Parathyroid adenoma (tissue), 2 donors: ENCODE results near the gene ASCL4.
A peak's percentile ranks its signal among the peaks of the same experiment; 100 is the strongest.

Experiments
- H2AFZ ChIP-seq: fragments of 300-600 bp; sonication (generic); one replicate; pipeline ENCODE4 v1.7.0; 2017; ENCODE audit warnings: antibody characterized with exemption, mild to moderate bottlenecking
- H3K27ac ChIP-seq: fragments of 300-600 bp; sonication (generic); one replicate; pipeline ENCODE4 v1.7.0; 2017
- H3K27me3 ChIP-seq: fragments of 300-600 bp; sonication (generic); one replicate; pipeline ENCODE4 v1.7.0; 2017; ENCODE audit warnings: low read length; ENCODE audit not compliant: control insufficient read depth, insufficient read depth
- H3K36me3 ChIP-seq: fragments of 300-600 bp; sonication (generic); one replicate; pipeline ENCODE4 v1.7.0; 2017; ENCODE audit warnings: low read length; ENCODE audit not compliant: control insufficient read depth, insufficient read depth
- H3K4me1 ChIP-seq: fragments of 300-600 bp; sonication (generic); one replicate; pipeline ENCODE4 v1.7.0; 2017; ENCODE audit warnings: control low read depth
- H3K4me2 ChIP-seq: fragments of 300-600 bp; sonication (generic); one replicate; pipeline ENCODE4 v1.7.0; 2017; ENCODE audit warnings: low read length
- H3K4me3 ChIP-seq: fragments of 300-600 bp; sonication (generic); one replicate; pipeline ENCODE4 v1.7.0; 2017; ENCODE audit warnings: low read depth, low read length
- H3K79me2 ChIP-seq: fragments of 300-600 bp; sonication (generic); one replicate; pipeline ENCODE4 v1.7.0; 2017; ENCODE audit warnings: control low read depth
- H3K9ac ChIP-seq: fragments of 300-600 bp; sonication (generic); one replicate; pipeline ENCODE4 v1.7.0; 2017; ENCODE audit warnings: mild to moderate bottlenecking
- H3K9me3 ChIP-seq: fragments of 300-600 bp; sonication (generic); one replicate; pipeline ENCODE4 v1.7.0; 2017; ENCODE audit warnings: low read length; ENCODE audit not compliant: control insufficient read depth
- TF ChIP-seq, protein P1 (sequence below): fragments of 300-600 bp; sonication (generic); IDR thresholded peaks from one replicate; pipeline ENCODE4 v1.7.0; 2017; ENCODE audit warnings: antibody characterized with exemption, mild to moderate bottlenecking
- donor health status: primary hyperparathyroidism.

The ASCL4 gene

DNA sequence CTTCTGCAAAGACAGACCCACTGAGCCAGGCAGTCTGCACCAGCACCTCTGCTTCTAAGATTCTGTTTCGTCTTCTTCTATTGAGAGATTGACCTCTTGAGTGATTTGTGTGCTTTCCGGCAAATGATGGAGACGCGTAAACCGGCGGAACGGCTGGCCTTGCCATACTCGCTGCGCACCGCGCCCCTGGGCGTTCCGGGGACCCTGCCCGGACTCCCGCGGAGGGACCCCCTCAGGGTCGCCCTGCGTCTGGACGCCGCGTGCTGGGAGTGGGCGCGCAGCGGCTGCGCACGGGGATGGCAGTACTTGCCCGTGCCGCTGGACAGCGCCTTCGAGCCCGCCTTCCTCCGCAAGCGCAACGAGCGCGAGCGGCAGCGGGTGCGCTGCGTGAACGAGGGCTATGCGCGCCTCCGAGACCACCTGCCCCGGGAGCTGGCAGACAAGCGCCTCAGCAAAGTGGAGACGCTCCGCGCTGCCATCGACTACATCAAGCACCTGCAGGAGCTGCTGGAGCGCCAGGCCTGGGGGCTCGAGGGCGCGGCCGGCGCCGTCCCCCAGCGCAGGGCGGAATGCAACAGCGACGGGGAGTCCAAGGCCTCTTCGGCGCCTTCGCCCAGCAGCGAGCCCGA lies 703 bp downstream of the ASCL4 start:
- no peak overlapping the region for H3K4me3 ChIP-seq
- no peaks in the 10 kb centered on the region for H3K9me3 ChIP-seq
- H2AFZ ChIP-seq: peak overlapping the region; percentile 89
- no peak overlapping the region for H3K9ac ChIP-seq
- no peaks in the 10 kb centered on the region for H3K36me3 ChIP-seq
- H3K4me1 ChIP-seq: no peaks in the 10 kb centered on the region
- H3K79me2 ChIP-seq: no peaks in the 10 kb centered on the region
- no peak overlapping the region for H3K27ac ChIP-seq
- H3K27me3 ChIP-seq: no peaks in the 10 kb centered on the region
- no peak overlapping the region for H3K4me2 ChIP-seq
- TF ChIP-seq, protein P1, sequence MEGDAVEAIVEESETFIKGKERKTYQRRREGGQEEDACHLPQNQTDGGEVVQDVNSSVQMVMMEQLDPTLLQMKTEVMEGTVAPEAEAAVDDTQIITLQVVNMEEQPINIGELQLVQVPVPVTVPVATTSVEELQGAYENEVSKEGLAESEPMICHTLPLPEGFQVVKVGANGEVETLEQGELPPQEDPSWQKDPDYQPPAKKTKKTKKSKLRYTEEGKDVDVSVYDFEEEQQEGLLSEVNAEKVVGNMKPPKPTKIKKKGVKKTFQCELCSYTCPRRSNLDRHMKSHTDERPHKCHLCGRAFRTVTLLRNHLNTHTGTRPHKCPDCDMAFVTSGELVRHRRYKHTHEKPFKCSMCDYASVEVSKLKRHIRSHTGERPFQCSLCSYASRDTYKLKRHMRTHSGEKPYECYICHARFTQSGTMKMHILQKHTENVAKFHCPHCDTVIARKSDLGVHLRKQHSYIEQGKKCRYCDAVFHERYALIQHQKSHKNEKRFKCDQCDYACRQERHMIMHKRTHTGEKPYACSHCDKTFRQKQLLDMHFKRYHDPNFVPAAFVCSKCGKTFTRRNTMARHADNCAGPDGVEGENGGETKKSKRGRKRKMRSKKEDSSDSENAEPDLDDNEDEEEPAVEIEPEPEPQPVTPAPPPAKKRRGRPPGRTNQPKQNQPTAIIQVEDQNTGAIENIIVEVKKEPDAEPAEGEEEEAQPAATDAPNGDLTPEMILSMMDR: peak; percentile 35

DNA sequence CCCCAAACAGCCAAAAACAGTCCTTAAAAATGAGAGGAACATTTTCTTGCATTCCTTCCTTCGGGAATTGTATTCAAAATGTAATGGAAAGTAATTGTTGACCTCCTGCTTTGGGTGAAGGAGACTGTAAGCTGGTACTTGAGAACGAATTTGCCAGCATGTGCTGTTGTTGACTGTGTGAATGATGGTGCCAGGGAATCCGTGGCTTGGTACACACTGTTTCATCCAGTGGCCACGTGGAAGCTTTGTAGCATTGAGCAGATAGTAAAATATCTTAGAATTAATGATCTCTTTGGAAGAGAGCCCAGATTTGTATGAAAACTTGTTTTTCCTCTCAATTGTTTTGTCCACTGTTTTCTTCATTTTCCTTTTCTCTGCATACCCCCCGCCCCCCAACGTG lies 1.7 kb downstream of the ASCL4 start:
- TF ChIP-seq, protein P1: no peak
- no peak overlapping the region for H2AFZ ChIP-seq
- no peaks in the 10 kb centered on the region for H3K79me2 ChIP-seq
- no peaks in the 10 kb centered on the region for H3K9me3 ChIP-seq
- no peaks in the 10 kb centered on the region for H3K4me1 ChIP-seq
- H3K27ac ChIP-seq: no peak overlapping the region
- no peaks in the 10 kb centered on the region for H3K36me3 ChIP-seq
- no peak overlapping the region for H3K4me3 ChIP-seq
- H3K9ac ChIP-seq: no peak overlapping the region
- no peak overlapping the region for H3K4me2 ChIP-seq
- no peaks in the 10 kb centered on the region for H3K27me3 ChIP-seq

DNA sequence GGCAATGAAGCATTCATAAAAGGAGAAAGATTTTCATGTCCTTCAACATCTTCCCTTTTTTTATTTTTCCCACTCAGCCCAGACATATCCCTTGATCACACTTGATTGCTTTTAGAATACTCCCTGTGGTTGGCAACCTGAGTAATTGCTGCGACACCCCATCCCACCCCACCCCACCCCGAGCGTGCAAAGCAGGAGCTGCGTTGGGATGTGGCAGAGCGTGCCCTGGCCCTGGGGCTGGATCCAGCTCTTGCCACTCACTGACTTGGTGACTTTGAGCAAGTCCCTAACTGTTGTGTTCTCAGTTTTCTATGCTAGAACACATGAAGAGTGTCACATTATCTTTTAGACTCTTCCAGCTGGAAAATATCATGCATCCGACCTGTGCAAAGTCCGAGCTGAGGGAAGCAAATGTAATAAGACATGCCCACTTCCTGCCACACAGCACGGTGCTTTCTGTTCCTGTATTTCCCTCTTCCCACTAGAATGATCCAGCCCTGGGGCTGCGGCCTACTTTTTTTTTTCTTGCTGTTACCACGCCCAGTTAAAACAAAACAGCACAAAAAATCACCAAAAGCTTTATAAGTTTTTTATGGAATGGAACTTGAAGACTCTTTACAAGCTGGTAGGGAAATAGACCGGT lies 4.0 kb downstream of the ASCL4 start:
- Histone ChIP-seq H3K27ac (no peak overlapping the region), H2AFZ (no peak overlapping the region), H3K79me2 (no peaks in the 10 kb centered on the region), H3K4me1 (peaks cover 12% of the 10 kb centered on the region), H3K9me3 (no peaks in the 10 kb centered on the region), H3K27me3 (no peaks in the 10 kb centered on the region), H3K36me3 (no peaks in the 10 kb centered on the region), H3K9ac (no peak overlapping the region), H3K4me3 (no peak overlapping the region), H3K4me2 (no peak overlapping the region)
- TF ChIP-seq, protein P1: no peak

DNA sequence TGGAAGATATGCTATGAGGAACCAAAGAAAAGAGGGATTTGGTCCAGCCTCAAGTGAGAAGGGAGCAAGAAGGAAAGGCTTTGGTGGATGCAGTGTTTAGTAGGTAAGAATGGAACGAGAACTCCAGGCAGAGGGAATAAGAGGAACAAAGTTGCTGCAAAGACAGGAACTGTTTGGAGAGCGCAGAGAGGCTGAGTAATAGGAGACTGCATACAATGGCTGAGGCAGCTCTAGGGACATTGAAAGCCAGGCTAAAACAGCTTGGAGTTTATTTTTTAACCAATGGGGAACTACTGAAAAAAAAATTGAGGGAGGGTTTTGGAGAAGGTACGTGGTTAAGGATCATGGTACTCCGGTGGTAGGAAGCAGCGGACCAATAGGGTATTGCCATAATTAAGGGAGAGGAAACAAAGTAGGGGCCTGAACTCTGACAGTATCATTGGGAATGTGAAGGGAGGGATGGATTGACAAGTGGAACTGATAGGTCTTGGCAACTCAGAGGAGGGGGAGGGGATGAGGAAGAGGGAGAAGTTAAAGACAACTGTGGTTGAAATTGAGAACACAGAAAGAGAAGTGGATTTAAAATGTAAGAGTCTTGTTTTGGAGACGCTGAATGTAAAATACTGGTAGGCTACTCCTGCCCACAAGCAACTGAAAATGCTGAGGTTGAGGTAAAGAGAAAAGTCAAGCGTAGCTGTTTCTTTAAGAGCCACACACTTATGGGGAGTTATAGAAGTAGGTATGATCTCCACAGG lies 4.8 kb downstream of the ASCL4 start:
- H3K9ac ChIP-seq: no peak overlapping the region
- no peaks in the 10 kb centered on the region for H3K27me3 ChIP-seq
- H3K4me1 ChIP-seq: peaks cover 12% of the 10 kb centered on the region
- TF ChIP-seq, protein P1: no peak
- H3K27ac ChIP-seq: no peak overlapping the region
- H3K36me3 ChIP-seq: no peaks in the 10 kb centered on the region
- H3K9me3 ChIP-seq: no peaks in the 10 kb centered on the region
- no peaks in the 10 kb centered on the region for H3K79me2 ChIP-seq
- no peak overlapping the region for H2AFZ ChIP-seq
- no peak overlapping the region for H3K4me3 ChIP-seq
- no peak overlapping the region for H3K4me2 ChIP-seq
